ENCODE measurements around the gene ACMSD.
"Not testable (repeated sequence)": the region's sequence is repeated elsewhere in the genome, so short reads cannot be mapped to it uniquely, and the experiment has no call there.

Gene ACMSD

GRCh38 chr2:134838143-134838620 lies at the start of gene ACMSD:
Gene ACMSD, plus strand, starts transcription at chr2:134838616. Its CDS starts 67 bp downstream, at chr2:134838683.
- DNase-seq (ENCODE audit: low read depth), result no peak

DNA sequence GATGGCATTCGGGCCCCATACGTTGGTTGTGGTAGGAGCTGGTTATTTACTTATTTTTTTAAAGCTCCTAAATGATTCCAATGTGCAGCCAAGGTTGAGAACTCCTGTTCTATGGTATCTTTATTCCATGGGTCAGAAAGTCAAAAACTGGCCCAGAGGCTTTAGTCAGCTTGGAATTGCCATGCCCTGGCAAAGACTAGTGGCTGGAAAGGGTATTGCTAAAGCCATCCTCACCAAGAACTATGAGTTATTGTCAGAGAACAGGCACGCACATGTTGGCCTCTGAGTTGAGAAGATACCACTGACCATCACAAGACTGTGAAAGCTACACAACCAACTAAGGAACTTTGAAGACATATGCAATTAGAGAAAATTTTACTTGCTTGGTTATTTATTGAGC lies 47.9 kb upstream of the ACMSD start:
- DNase-seq (ENCODE audit: low read depth), result no peak

- DNase-seq (ENCODE audit: low read depth), result no peak
These were observed 46.8 kb upstream of the ACMSD start for GRCh38 chr2:134791616-134792015.

GRCh38 chr2:134792186-134792585 lies 46.2 kb upstream of the ACMSD start:
- DNase-seq (ENCODE audit: low read depth), result no peak

- DNase-seq (ENCODE audit: low read depth), result no peak
These were observed 42.7 kb upstream of the ACMSD start for GRCh38 chr2:134795765-134796164.

DNA sequence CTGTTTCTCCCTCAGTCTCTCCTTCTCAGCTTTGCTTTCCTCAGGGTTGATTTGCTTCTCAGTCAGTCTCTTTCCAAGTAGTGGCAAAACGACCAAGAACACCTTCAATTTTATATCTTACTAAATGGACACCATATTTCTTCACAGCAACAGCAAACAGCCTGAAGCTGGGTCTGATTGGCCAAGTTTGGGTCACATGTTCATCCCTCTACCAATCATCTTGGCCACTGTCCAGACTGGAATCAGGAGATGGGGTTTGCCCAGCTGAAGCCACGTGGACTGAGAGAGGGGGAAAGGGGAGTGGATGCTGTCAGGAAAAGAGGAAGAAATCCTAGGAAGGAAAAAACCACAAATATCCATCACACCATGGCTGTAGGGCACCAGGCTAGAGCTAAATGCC lies 42.0 kb upstream of the ACMSD start:
- DNase-seq (ENCODE audit: low read depth), result no peak

- DNase-seq (ENCODE audit: low read depth), result no peak
These were observed 38.5 kb upstream of the ACMSD start for GRCh38 chr2:134799936-134800335.

DNA sequence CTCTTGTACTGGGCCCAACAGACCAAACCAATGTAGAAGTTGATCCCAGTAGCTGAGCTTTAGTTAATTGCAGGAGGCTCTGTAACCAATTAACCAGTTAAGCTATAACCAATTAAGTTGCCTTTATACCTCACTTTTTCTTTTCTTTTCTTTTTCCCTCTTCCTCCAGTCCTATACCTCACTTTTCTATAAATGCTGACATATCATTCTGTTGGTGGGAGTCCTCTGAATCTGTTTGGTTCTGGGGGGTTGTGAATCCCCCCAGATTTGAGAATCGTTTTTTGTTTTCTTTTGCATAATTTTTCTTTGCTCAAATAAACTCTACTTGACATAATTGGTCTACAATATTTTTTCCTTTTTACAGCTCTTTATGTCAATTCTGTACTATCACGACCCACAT lies 38.1 kb upstream of the ACMSD start:
- no peak for DNase-seq (ENCODE audit: low read depth)

DNA sequence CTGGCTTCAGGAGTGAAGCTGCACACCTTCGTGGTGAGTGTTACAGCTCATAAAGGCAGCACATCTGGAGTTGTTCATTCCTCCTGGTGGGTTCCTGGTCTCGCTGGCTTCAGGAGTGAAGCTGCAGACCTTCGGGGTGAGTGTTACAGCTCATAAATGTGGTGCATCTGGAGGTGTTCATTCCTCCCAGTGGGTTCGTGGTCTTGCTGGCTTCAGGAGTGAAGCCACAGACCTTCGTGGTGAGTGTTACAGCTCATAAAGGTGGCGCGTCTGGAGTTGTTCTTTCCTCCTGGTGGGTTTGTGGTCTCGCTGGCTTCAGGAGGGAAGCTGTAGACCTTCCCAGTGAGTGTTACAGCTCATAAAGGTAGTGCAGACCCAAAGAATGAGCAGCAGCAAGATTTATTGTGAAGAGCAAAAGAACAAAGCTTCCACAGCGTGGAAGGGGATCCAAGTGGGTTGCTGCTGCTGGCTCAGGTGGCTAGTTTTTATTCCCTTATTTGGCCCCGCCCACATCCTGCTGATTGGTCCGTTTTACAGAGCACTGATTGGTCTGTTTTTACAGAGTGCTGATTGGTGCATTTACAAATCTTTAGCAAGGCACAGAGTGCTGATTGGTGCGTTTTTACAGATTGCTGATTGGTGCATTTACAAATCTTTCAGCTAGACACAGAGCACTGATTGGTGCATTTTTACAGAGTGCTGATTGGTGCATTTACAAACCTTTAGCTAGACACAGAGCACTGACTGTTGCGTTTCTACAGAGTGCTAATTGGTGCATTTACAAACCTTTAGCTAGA lies 34.6 kb upstream of the ACMSD start:
- DNase-seq (ENCODE audit: low read depth), result not testable (repeated sequence)

- no peak for DNase-seq (ENCODE audit: low read depth)
These were observed 22.7 kb upstream of the ACMSD start for GRCh38 chr2:134815741-134816140.

DNA sequence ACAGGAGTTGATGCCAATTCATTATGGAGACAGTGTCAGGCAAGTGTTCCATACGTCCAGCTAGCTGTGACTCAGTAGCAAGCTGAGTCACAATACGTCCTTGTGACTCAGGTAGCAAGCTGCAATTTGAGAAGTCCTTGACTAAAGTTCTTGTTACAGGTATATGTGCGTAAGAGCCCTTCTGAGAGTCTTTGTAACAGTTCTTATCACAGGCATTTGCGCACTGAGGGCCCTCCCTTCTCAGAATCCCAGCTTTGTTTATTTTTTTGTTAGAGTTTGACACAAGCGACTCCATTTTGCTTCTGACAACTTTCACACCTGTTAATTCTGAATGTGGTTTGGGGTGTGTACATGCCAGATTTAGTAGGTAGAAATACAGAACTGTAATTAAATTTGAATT lies 20.1 kb upstream of the ACMSD start:
- no peak for DNase-seq (ENCODE audit: low read depth)

DNA sequence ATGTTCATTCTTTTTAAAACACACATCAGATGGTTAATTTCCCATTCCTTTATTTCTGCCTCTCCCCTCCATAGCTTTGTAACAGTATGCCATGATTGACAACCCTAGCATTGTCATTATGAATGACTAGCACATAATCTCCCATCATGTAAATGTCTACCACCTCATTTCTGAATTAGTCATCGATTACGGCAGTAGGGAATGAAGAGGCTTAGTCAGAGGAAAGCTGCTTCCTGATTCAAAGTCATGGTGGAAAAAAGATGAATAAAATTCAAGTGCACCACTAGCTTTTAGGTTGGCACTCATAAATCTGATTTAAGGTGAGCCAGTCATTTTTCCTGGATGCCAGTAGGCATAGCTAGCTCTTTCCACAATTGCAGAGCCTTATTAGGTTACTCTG lies 19.1 kb upstream of the ACMSD start:
- DNase-seq (ENCODE audit: low read depth), result no peak

DNA sequence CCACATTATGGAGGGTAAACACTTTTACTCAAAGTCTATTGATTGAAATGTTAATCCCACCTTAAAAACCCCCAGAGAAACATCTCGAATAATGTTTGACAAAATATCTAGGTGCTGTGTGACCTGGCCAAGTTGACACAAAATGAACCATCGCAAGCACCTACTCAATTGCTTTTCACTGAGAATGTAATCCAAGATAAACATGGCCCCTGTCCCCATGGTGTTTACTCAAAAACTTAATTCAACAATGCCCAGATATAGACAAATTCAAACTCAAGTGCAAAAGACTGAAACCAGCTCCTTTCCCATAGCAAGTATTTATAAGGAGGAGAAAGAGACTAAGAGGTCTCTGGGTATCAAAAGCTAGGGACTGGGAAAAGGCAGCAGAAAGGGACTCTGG lies 15.0 kb upstream of the ACMSD start:
- no peak for DNase-seq (ENCODE audit: low read depth)

DNA sequence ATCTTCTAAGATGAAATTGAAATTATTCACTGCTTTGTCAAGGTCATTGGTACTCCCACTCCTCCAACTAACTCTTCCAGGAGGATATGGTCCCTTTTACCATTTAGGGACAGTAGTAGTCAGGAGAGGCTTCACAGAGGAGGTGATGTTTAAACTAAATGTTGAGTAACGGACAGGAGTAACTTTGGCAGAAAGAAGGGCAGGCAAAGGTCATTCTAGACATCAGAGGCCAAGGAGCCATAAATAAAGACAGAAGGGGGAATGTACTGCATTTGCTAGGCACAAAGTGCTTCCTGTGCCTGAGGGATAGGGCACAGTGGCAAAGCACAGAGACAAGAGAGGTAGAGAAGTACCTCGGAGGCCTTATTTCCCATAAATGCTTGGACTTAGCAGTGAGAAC lies 14.6 kb upstream of the ACMSD start:
- DNase-seq (ENCODE audit: low read depth), result no peak

DNA sequence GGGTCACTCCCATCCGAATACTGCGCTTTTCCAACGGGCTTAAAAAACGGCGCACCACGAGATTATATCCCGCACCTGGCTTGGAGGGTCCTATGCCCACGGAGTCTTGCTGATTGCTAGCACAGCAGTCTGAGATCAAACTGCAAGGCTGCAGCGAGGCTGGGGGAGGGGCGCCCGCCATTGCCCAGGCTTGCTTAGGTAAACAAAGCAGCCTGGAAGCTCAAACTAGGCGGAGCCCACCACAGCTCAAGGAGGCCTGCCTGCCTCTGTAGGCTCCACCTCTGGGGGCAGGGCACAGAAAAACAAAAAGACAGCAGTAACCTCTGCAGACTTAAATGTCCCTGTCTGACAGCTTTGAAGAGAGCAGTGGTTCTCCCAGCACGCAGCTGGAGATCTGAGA lies 12.7 kb upstream of the ACMSD start:
- not testable (repeated sequence) for DNase-seq (ENCODE audit: low read depth)

DNA sequence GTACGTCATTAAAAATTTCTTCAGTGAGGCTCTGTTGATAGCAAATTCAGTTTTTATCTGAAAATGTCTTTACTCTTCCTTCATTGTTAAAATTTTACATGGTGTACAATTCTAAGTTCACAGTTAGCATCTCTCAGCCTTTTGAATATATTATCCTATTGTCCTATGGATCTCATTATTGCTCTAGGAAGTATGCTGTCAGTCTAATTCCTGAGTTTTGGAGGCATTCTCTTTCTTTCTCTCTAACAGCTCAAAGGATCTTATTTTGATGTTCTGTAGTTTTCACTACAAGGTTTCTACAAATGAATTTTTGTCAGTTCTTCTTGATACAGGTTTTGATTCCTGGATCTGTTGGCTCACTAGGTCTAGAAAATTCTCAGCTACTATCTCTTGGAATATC lies 2.9 kb upstream of the ACMSD start:
- DNase-seq (ENCODE audit: low read depth), result no peak

DNA sequence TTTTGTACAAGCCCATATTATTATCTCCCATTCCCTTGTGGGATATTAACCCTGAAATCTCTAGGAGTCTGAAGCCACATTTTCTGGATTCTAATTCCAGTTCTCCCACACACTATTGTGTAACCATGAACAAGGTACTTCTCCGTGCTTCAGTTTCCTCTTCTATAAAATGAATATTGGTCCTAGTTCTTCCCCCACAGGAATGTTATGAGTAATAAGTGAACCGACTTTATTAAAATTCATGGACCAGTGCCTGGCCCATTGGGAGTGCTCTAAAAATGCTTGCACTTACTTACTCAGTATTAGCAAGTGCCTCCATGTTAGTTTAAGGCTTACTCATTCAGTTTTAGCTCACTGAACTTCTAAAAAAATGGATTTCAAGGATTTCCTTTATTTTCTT lies 1.4 kb upstream of the ACMSD start:
- no peak for DNase-seq (ENCODE audit: low read depth)

DNA sequence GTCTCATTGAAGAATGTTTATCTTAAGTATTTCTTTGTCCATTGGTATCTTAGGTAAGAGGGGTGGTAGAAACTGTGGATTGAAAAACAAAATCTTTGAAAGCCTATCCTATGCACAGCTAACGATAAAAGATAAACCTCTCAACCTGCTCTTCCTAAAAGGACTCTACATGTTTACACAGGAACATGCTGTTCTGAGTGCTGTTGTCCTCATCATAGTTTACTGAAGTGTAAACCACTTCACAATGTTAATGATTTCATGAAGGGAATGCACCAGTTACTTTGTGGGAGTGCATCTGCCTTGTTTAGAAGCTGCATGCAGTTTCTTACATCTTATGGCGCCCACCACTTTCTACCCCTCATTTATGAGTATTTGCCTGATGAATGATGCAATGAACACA lies 1.2 kb downstream of the ACMSD start:
- no peak for DNase-seq (ENCODE audit: low read depth)

GRCh38 chr2:134842930-134843490 lies 4.6 kb downstream of the ACMSD start:
- DNase-seq (ENCODE audit: low read depth), result no peak

DNA sequence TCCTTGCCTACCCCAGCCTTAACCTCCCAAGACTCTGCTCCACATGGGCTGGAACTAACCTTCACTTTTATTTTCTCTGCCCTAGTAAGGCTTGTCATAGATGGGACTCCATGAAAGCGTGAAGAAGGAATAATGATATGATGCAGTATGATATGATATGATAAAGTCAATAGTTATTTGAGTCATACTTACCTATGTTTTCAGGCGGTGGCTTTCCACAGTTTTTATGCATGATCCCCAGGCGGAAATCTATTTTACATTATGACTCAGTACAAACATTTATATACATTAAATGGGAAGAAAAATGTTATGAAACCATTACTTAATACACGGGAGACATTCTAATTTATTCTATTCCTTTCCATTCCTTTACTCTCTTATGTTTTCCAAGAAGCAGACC lies 5.6 kb downstream of the ACMSD start:
- no peak for DNase-seq (ENCODE audit: low read depth)

DNA sequence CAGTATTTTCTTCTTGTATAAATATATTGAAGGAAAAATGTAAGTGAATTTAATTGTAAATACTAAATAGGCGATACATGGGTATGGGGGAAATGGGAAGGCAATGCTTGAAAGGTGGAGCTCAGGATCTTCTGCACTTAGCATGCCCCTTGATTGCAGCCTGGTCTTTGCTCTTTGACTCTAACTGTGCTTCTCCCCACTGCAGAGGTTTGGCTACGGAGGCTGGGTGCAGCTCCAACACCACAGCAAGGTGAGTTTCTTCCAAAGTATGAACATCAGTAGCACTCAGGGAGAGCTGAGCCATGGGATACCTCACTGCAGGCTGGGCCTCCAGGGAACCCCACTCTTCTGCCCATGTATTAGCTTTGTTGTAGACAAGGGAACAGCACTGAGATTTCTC lies 6.6 kb downstream of the ACMSD start:
- no peak for DNase-seq (ENCODE audit: low read depth)

DNA sequence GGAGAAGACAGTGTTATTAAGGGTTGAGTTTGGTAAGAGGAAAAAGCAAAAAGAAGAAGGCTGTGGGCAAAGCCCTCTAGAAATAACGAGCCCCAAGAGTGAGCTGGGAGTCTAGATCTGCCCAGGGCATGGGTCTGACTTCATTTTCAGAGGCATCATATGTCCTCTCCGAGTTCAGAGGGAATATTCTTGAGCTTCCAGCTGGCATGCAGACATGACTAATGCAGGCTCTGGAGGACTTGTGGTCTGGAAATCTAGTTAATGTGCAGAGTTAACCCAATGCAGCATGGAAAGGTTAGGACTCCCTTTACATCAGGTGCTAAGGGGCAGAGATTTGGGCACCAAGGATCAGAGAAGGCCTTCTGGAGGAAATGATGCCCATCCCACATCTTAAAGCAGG lies 7.3 kb downstream of the ACMSD start:
- DNase-seq (ENCODE audit: low read depth), result no peak

DNA sequence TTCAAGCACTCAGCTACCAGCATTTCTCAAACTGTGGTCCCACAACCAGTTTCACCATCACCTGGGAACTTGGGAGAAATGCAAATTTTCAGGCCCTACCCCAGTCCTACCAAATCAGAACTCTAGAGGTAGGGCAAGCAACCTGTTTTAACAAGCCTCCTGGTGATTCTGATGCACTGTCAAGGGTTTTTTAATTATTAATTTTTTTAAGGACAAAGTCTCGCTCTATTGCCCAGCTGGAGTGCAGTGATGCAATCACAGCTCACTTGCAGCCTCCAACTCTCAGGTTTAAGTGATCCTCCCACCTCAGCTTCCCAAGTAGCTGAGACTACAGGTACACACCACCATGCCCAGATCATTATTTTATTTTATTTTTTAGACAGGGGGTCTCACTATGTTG lies 7.8 kb downstream of the ACMSD start:
- no peak for DNase-seq (ENCODE audit: low read depth)

GRCh38 chr2:134847582-134847981 lies 9.2 kb downstream of the ACMSD start:
- DNase-seq (ENCODE audit: low read depth), result not testable (repeated sequence)
